COLO668 (cell line): ENCODE data around the gene SLC39A6.
"Not testable (repeated sequence)": the region's sequence is repeated elsewhere in the genome, so short reads cannot be mapped to it uniquely, and the experiment has no call there.

Experiments
- DNase-seq: peaks from one replicate; lab custom pipeline; 2025; ENCODE audit not compliant: unreplicated experiment; lab: John Stamatoyannopoulos, UW

SLC39A6 gene

DNA sequence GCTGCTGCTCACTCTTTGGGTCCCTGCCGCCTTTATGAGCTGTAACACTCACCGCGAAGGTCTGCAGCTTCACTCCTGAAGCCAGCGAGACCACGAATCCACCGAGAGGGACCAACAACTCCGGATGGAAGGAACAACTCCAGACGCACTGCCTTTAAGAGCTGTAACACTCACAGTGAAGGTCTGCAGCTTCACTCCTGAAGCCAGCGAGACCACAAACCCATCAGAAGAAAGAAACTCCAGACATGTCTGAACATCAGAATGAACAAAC is 64.4 kb downstream of the SLC39A6 start:
- DNase-seq: not testable (repeated sequence)

- DNase-seq: no peak
These were observed 64.9 kb downstream of the SLC39A6 start for GRCh38 chr18:36064027-36064808.

GRCh38 chr18:36058674-36059073 is 70.5 kb downstream of the SLC39A6 start:
- no peak for DNase-seq
